DOHH2 (cell line): ENCODE results near the gene CCSER2.

Experiments used
- H3F3A ChIP-seq: fragments of 200-600 bp; sonication (generic), shearing (Covaris generic); 2 replicates; pipeline ENCODE4 v1.6.0; 2016; ENCODE audit warnings: antibody characterized with exemption, mild to moderate bottlenecking; ENCODE audit not compliant: control insufficient read depth, insufficient read depth
- H3K27ac ChIP-seq: fragments of 200-600 bp; sonication (generic); 2 replicates; pipeline ENCODE4 v1.5.1; 2014; ENCODE audit warnings: low read depth, mild to moderate bottlenecking, low read length, moderate library complexity
- H3K27me3 ChIP-seq: fragments of 200-600 bp; sonication (generic); 2 replicates; pipeline ENCODE4 v1.6.1; 2014; ENCODE audit warnings: mild to moderate bottlenecking, low read length, mixed read lengths; ENCODE audit not compliant: control insufficient read depth
- H3K36me3 ChIP-seq: fragments of 200-600 bp; sonication (generic); 2 replicates; pipeline ENCODE4 v1.6.1; 2014; ENCODE audit warnings: mild to moderate bottlenecking, low read length, moderate library complexity, mixed read lengths; ENCODE audit not compliant: control insufficient read depth
- H3K4me1 ChIP-seq: fragments of 200-600 bp; sonication (generic); 2 replicates; pipeline ENCODE4 v1.6.1; 2014; ENCODE audit warnings: mild to moderate bottlenecking, low read length, mixed read lengths; ENCODE audit not compliant: control insufficient read depth
- H3K4me2 ChIP-seq: fragments of 200-600 bp; sonication (generic); 2 replicates; pipeline ENCODE4 v1.6.0; 2014; ENCODE audit warnings: mild to moderate bottlenecking, low read length, moderate library complexity
- H3K4me3 ChIP-seq: fragments of 200-600 bp; sonication (generic); 2 replicates; pipeline ENCODE4 v1.5.1; 2014; ENCODE audit warnings: mild to moderate bottlenecking, low read length, mixed read lengths
- H3K79me2 ChIP-seq: fragments of 200-600 bp; sonication (generic); 2 replicates; pipeline ENCODE4 v1.6.1; 2014; ENCODE audit warnings: mild to moderate bottlenecking, low read length, mixed read lengths; ENCODE audit not compliant: control insufficient read depth
- H3K9me2 ChIP-seq: fragments of 200-600 bp; sonication (generic); replicated peaks from 2 replicates; pipeline ENCODE4 v1.6.1; 2014; ENCODE audit warnings: mild to moderate bottlenecking, low read length, mixed read lengths; ENCODE audit not compliant: control insufficient read depth
- H3K9me3 ChIP-seq: fragments of 200-600 bp; sonication (generic); 2 replicates; pipeline ENCODE4 v1.6.1; 2014; ENCODE audit warnings: antibody characterized with exemption, low read length, mixed read lengths; ENCODE audit not compliant: control insufficient read depth, insufficient read depth
- H4K20me1 ChIP-seq: fragments of 200-600 bp; sonication (generic); 2 replicates; pipeline ENCODE4 v1.6.0; 2014; ENCODE audit warnings: low read depth, mild to moderate bottlenecking, antibody characterized with exemption, low read length, moderate library complexity; ENCODE audit not compliant: control insufficient read depth, insufficient read depth
- EZH2phosphoT487 ChIP-seq: fragments of 200-600 bp; sonication (generic); IDR thresholded peaks from 2 replicates; pipeline ENCODE4 v1.6.1; 2017; ENCODE audit warnings: borderline replicate concordance, mild to moderate bottlenecking, antibody characterized with exemption, low read length, moderate library complexity, mixed read lengths
- TF ChIP-seq, protein P1 (sequence below): fragments of 200-600 bp; sonication (generic); IDR thresholded peaks from one replicate; pipeline ENCODE4 v1.5.1; 2014; ENCODE audit warnings: antibody characterized with exemption, mild to moderate bottlenecking, low read depth, low read length; ENCODE audit not compliant: poor library complexity, severe bottlenecking

CCSER2 gene

DNA sequence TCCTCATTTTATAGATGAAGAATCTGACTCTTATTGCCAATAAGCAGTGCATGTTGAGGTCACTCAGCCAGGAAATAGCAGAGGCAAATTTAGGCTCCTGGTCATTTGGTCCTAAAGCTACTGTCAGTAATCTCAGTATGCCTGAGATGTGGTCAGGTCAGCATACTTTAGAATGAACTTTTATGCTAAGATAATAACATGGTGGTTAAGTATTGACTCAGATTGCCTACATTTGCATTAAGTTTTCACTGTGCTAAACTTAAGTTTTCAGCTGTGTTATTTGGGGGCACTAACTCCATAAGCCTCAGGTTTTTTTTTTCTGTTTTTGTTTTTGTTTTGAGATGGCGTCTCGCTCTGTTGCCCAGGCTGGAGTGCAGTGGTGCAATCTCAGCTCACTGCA lies 35.9 kb upstream of the CCSER2 start:
- no peak overlapping the region for H3K4me3 ChIP-seq
- no peaks in the 10 kb centered on the region for H3K36me3 ChIP-seq
- H3K27ac ChIP-seq = no peak overlapping the region
- H3K79me2 ChIP-seq = no peaks in the 10 kb centered on the region
- no peaks in the 10 kb centered on the region for H3K4me1 ChIP-seq
- peaks cover 37% of the 10 kb centered on the region for H3K27me3 ChIP-seq
- TF ChIP-seq EZH2phosphoT487 = no peak
- TF ChIP-seq, protein P1, sequence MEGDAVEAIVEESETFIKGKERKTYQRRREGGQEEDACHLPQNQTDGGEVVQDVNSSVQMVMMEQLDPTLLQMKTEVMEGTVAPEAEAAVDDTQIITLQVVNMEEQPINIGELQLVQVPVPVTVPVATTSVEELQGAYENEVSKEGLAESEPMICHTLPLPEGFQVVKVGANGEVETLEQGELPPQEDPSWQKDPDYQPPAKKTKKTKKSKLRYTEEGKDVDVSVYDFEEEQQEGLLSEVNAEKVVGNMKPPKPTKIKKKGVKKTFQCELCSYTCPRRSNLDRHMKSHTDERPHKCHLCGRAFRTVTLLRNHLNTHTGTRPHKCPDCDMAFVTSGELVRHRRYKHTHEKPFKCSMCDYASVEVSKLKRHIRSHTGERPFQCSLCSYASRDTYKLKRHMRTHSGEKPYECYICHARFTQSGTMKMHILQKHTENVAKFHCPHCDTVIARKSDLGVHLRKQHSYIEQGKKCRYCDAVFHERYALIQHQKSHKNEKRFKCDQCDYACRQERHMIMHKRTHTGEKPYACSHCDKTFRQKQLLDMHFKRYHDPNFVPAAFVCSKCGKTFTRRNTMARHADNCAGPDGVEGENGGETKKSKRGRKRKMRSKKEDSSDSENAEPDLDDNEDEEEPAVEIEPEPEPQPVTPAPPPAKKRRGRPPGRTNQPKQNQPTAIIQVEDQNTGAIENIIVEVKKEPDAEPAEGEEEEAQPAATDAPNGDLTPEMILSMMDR = no peak
- H3K4me2 ChIP-seq = no peak overlapping the region
- no peaks in the 10 kb centered on the region for H3K9me2 ChIP-seq
- no peaks in the 10 kb centered on the region for H4K20me1 ChIP-seq
- no peaks in the 10 kb centered on the region for H3K9me3 ChIP-seq
- H3F3A ChIP-seq = no peaks in the 10 kb centered on the region

DNA sequence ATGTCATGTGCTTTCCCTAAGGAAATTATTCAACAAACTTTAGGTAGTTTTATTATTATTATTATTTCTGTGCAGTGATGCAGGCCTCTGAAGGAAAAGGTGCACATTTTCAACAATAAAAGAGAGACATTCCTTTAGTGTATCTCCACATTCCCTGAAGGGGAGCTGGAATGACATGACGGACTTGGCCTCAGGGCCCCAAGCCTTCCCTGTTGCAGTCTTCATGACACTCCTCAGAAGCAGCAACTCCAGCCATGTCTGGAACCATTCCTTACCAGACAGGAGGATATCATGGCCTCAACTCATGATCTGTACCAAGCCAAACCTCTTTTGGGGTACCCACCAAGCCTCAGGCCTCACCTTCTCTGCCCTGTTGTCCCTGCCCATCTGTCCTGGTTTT lies 35.2 kb upstream of the CCSER2 start:
- H3K4me1 ChIP-seq = no peaks in the 10 kb centered on the region
- H3K27ac ChIP-seq = no peak overlapping the region
- H4K20me1 ChIP-seq = no peaks in the 10 kb centered on the region
- H3K4me3 ChIP-seq = no peak overlapping the region
- no peaks in the 10 kb centered on the region for H3F3A ChIP-seq
- no peaks in the 10 kb centered on the region for H3K9me2 ChIP-seq
- no peak overlapping the region for H3K4me2 ChIP-seq
- H3K9me3 ChIP-seq = no peaks in the 10 kb centered on the region
- no peaks in the 10 kb centered on the region for H3K36me3 ChIP-seq
- peaks cover 34% of the 10 kb centered on the region for H3K27me3 ChIP-seq
- H3K79me2 ChIP-seq = no peaks in the 10 kb centered on the region
- no peak for TF ChIP-seq EZH2phosphoT487
- TF ChIP-seq, protein P1 = no peak

DNA sequence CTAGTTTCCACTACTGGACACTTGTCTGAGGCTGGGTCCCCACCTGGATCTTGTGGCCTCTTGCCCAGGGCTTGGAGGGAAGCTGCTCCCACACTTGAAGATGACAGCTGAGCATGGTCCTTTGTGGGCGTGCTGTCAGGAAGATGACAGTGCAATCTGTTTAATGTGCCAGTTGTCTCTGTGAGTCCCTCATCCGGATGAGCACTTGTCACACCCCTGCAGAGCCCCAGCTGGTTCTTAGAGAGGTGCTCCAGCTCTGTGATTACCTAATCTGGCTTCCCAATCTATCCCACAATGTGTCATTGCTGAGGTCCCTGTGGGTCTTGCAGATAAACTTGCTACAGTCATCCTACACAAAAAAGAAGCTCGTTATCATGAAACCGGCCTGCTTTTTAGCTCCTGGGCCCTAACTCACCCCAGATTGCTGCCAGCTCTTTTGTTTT lies 34.8 kb upstream of the CCSER2 start:
- Histone ChIP-seq H3K27ac (no peak overlapping the region), H3K4me3 (no peak overlapping the region), H3K9me2 (no peaks in the 10 kb centered on the region), H3F3A (no peaks in the 10 kb centered on the region), H3K36me3 (no peaks in the 10 kb centered on the region), H3K9me3 (no peaks in the 10 kb centered on the region), H3K27me3 (peaks cover 30% of the 10 kb centered on the region), H3K79me2 (no peaks in the 10 kb centered on the region), H3K4me1 (no peaks in the 10 kb centered on the region), H3K4me2 (no peak overlapping the region), H4K20me1 (no peaks in the 10 kb centered on the region)
- TF ChIP-seq, protein P1 = no peak
- TF ChIP-seq EZH2phosphoT487 = no peak
